ENCODE measurements around the gene IARS1.

Gene IARS1

GRCh38 chr9:92295240-92295790 lies 1.8 kb upstream of the IARS1 start:
- no peak for DNase-seq (ENCODE audit: low read depth, low spot score)

- no peak for DNase-seq (ENCODE audit: low read depth, low spot score)
These were observed 790 bp upstream of the IARS1 start for GRCh38 chr9:92294297-92294676.

GRCh38 chr9:92293075-92293354 lies 482 bp downstream of the IARS1 start:
- no peak for DNase-seq (ENCODE audit: low read depth, low spot score)

- no peak for DNase-seq (ENCODE audit: low read depth, low spot score)
These were observed 991 bp downstream of the IARS1 start for GRCh38 chr9:92292338-92293074.

GRCh38 chr9:92291577-92291976 lies 1.9 kb downstream of the IARS1 start:
- DNase-seq (ENCODE audit: low read depth, low spot score), result no peak

GRCh38 chr9:92290785-92291429 lies 2.6 kb downstream of the IARS1 start:
- DNase-seq (ENCODE audit: low read depth, low spot score), result no peak

GRCh38 chr9:92289708-92290390 lies 3.6 kb downstream of the IARS1 start:
- DNase-seq (ENCODE audit: low read depth, low spot score), result no peak

- DNase-seq (ENCODE audit: low read depth, low spot score), result no peak
These were observed 14.2 kb downstream of the IARS1 start for GRCh38 chr9:92279302-92279701.

- no peak for DNase-seq (ENCODE audit: low read depth, low spot score)
These were observed 15.4 kb downstream of the IARS1 start for GRCh38 chr9:92278110-92278509.

GRCh38 chr9:92276331-92277032 lies 17.0 kb downstream of the IARS1 start:
- no peak for DNase-seq (ENCODE audit: low read depth, low spot score)

- DNase-seq (ENCODE audit: low read depth, low spot score), result no peak
These were observed 18.0 kb downstream of the IARS1 start for GRCh38 chr9:92275541-92275940.

- DNase-seq (ENCODE audit: low read depth, low spot score), result no peak
These were observed 23.0 kb downstream of the IARS1 start for GRCh38 chr9:92270511-92270910.

GRCh38 chr9:92266486-92266885 lies 27.0 kb downstream of the IARS1 start:
- DNase-seq (ENCODE audit: low read depth, low spot score), result no peak

GRCh38 chr9:92265154-92265553 lies 28.3 kb downstream of the IARS1 start:
- no peak for DNase-seq (ENCODE audit: low read depth, low spot score)

GRCh38 chr9:92263131-92263530 lies 30.4 kb downstream of the IARS1 start:
- no peak for DNase-seq (ENCODE audit: low read depth, low spot score)

- DNase-seq (ENCODE audit: low read depth, low spot score), result no peak
These were observed 36.2 kb downstream of the IARS1 start for GRCh38 chr9:92257327-92257726.

- DNase-seq (ENCODE audit: low read depth, low spot score), result no peak
These were observed 38.8 kb downstream of the IARS1 start for GRCh38 chr9:92254381-92255337.

GRCh38 chr9:92253656-92254055 lies 39.8 kb downstream of the IARS1 start:
- no peak for DNase-seq (ENCODE audit: low read depth, low spot score)

- DNase-seq (ENCODE audit: low read depth, low spot score), result no peak
These were observed 45.5 kb downstream of the IARS1 start for GRCh38 chr9:92247981-92248380.

- no peak for DNase-seq (ENCODE audit: low read depth, low spot score)
These were observed 46.2 kb downstream of the IARS1 start for GRCh38 chr9:92247296-92247695.

Data from activated naive CD8-positive, alpha-beta T cell treated with anti-CD3 and anti-CD28 coated beads, Interleukin-2, amount 50 U/mL, for 16 hours (primary cell).